OCI-LY3 (cell line): ENCODE measurements around the gene FTCDNL1.

ENCODE experiments used
- H2AFZ ChIP-seq: fragments of 200-600, 300-600 bp; shearing (Covaris generic); 2 replicates; pipeline ENCODE4 v1.6.0; 2014; ENCODE audit warnings: antibody characterized with exemption, low read depth, low read length
- H3K27ac ChIP-seq: fragments of 200-600, 300-600 bp; sonication (generic); 2 replicates; pipeline ENCODE4 v1.5.1; 2014; ENCODE audit warnings: mild to moderate bottlenecking, low read length, moderate library complexity, mixed read lengths
- H3K27me3 ChIP-seq: fragments of 200-600, 300-600 bp; sonication (generic); 2 replicates; pipeline ENCODE4 v1.6.1; 2014; ENCODE audit warnings: low read depth, low read length, mixed read lengths
- H3K36me3 ChIP-seq: fragments of 200-600, 300-600 bp; sonication (generic); replicated peaks from 2 replicates; pipeline ENCODE3; 2014; ENCODE audit warnings: low read depth, low read length, mixed read lengths
- H3K4me1 ChIP-seq: fragments of 300-600, 200-600 bp; sonication (generic); 2 replicates; pipeline ENCODE4 v1.6.1; 2014; ENCODE audit warnings: low read length, mixed read lengths
- H3K4me2 ChIP-seq: fragments of 200-600, 300-600 bp; sonication (generic); 2 replicates; pipeline ENCODE4 v1.6.1; 2014; ENCODE audit warnings: low read length, mixed read lengths
- H3K4me3 ChIP-seq: fragments of 300-600, 200-600 bp; sonication (generic); 2 replicates; pipeline ENCODE4 v1.5.1; 2014; ENCODE audit warnings: antibody characterized with exemption, mild to moderate bottlenecking, low read length, moderate library complexity
- H3K79me2 ChIP-seq: fragments of 300-600, 200-600 bp; shearing (Covaris generic); 2 replicates; pipeline ENCODE4 v1.6.1; 2014; ENCODE audit warnings: mild to moderate bottlenecking, low read length, mixed read lengths
- H3K9ac ChIP-seq: fragments of 300-600, 200-600 bp; shearing (Covaris generic); 2 replicates; pipeline ENCODE4 v1.6.0; 2014; ENCODE audit warnings: mild to moderate bottlenecking, low read length, moderate library complexity
- H3K9me3 ChIP-seq: fragments of 200-600, 300-600 bp; shearing (Covaris generic); 2 replicates; pipeline ENCODE4 v1.6.1; 2014; ENCODE audit warnings: low read length, mixed read lengths; ENCODE audit not compliant: insufficient read depth
- H4K20me1 ChIP-seq: fragments of 200-600, 300-600 bp; sonication (generic); 2 replicates; pipeline ENCODE4 v1.6.1; 2016; ENCODE audit warnings: low read length, mixed read lengths; ENCODE audit not compliant: insufficient read depth
- CTCF ChIP-seq: fragments of 200-600, 300-600 bp; sonication (generic); IDR thresholded peaks from 2 replicates; pipeline ENCODE4 v1.5.1; 2014; ENCODE audit warnings: antibody characterized with exemption, low read length, low read depth
- EZH2phosphoT487 ChIP-seq: fragments of 200-600 bp; shearing (Covaris generic); IDR thresholded peaks from 2 replicates; pipeline ENCODE4 v1.6.1; 2018; ENCODE audit warnings: antibody characterized with exemption, mixed run types, low read depth

The FTCDNL1 gene

GRCh38 chr2:199762963-199763362 is 88.0 kb downstream of the FTCDNL1 start:
- TF ChIP-seq CTCF (no peak), EZH2phosphoT487 (no peak)
- Histone ChIP-seq H3K9me3 (no peaks in the 10 kb centered on the region), H3K9ac (no peak overlapping the region), H2AFZ (no peak overlapping the region), H3K4me2 (no peak overlapping the region), H3K79me2 (no peaks in the 10 kb centered on the region), H3K27me3 (no peaks in the 10 kb centered on the region), H3K4me3 (no peak overlapping the region), H4K20me1 (no peaks in the 10 kb centered on the region), H3K27ac (no peak overlapping the region), H3K4me1 (no peaks in the 10 kb centered on the region), H3K36me3 (no peaks in the 10 kb centered on the region)

- Histone ChIP-seq H3K4me1 (peaks cover 6% of the 10 kb centered on the region; the same call in 1 of the 2 replicates), H3K4me2 (no peak overlapping the region), H3K36me3 (no peaks in the 10 kb centered on the region), H3K9me3 (no peaks in the 10 kb centered on the region), H3K79me2 (no peaks in the 10 kb centered on the region), H3K27me3 (0 out of 2 replicates have a peak, but pooled peaks cover 7% of the 10 kb centered on the region), H3K9ac (no peak overlapping the region), H2AFZ (no peak overlapping the region), H4K20me1 (no peaks in the 10 kb centered on the region), H3K4me3 (no peak overlapping the region), H3K27ac (no peak overlapping the region)
- TF ChIP-seq EZH2phosphoT487 (no peak), CTCF (no peak)
Measured at GRCh38 chr2:199760574-199760973, 90.4 kb downstream of the FTCDNL1 start.

- Histone ChIP-seq H4K20me1 (no peaks in the 10 kb centered on the region), H3K4me3 (no peak overlapping the region), H3K27me3 (0 out of 2 replicates have a peak, but pooled peaks cover 7% of the 10 kb centered on the region), H3K27ac (no peak overlapping the region), H3K9ac (no peak overlapping the region), H3K9me3 (no peaks in the 10 kb centered on the region), H3K36me3 (no peaks in the 10 kb centered on the region), H3K79me2 (no peaks in the 10 kb centered on the region), H2AFZ (no peak overlapping the region), H3K4me2 (no peak overlapping the region), H3K4me1 (peaks cover 6% of the 10 kb centered on the region; the same call in 1 of the 2 replicates)
- TF ChIP-seq EZH2phosphoT487 = no peak
- no peak for TF ChIP-seq CTCF
Measured at GRCh38 chr2:199757233-199757870, 93.6 kb downstream of the FTCDNL1 start.

GRCh38 chr2:199756743-199757142 is 94.2 kb downstream of the FTCDNL1 start:
- H3K4me1 ChIP-seq = peaks cover 6% of the 10 kb centered on the region; the same call in 1 of the 2 replicates
- H3K36me3 ChIP-seq = no peaks in the 10 kb centered on the region
- no peak overlapping the region for H3K4me3 ChIP-seq
- H2AFZ ChIP-seq = no peak overlapping the region
- no peak overlapping the region for H3K9ac ChIP-seq
- TF ChIP-seq EZH2phosphoT487 (no peak), CTCF (no peak)
- no peaks in the 10 kb centered on the region for H4K20me1 ChIP-seq
- 0 out of 2 replicates have a peak, but pooled peaks cover 7% of the 10 kb centered on the region for H3K27me3 ChIP-seq
- H3K4me2 ChIP-seq = no peak overlapping the region
- no peaks in the 10 kb centered on the region for H3K9me3 ChIP-seq
- H3K79me2 ChIP-seq = no peaks in the 10 kb centered on the region
- H3K27ac ChIP-seq = no peak overlapping the region
